Caki2 (cell line): ENCODE results near the gene GRWD1. TPM values are rescaled to one million over a fixed set of nuclear protein-coding genes. Genes with fewer than 3 reads are reported as not detected.

Experiments
- DNase-seq: peaks from one replicate; pipeline ENCODE4 v3.0.0-alpha.2; 2015; ENCODE audit warnings: low read depth
- in situ Hi-C: cut with HindIII; loops from 2 replicates; pipeline ENCODE4 v1.10.0; 2016; ENCODE audit warnings: low sequenced_read_pairs, low pct_unique_long_range_greater_than_20kb, mixed read lengths
- total RNA-seq: library from RNA; depleted of rRNA; stranded (reverse); fragments of >200 nt; shearing (Covaris generic); gene quantifications from 2 replicates; pipeline ENCODE4 v1.2.3, GENCODE V29; 2014; ENCODE audit warnings: low replicate concordance; rRNA removed

GRWD1 gene
- 89.6 and 91.1 TPM in 2 replicates for total RNA-seq

- in situ Hi-C loops, result no loop called here
- DNase-seq, result peak; percentile 98
Observed at GRCh38 chr19:48445606-48446481, at the start of gene GRWD1. TSS of gene GRWD1 (plus strand) at chr19:48445983. CDS start at chr19:48446006, 23 bp downstream.

DNA sequence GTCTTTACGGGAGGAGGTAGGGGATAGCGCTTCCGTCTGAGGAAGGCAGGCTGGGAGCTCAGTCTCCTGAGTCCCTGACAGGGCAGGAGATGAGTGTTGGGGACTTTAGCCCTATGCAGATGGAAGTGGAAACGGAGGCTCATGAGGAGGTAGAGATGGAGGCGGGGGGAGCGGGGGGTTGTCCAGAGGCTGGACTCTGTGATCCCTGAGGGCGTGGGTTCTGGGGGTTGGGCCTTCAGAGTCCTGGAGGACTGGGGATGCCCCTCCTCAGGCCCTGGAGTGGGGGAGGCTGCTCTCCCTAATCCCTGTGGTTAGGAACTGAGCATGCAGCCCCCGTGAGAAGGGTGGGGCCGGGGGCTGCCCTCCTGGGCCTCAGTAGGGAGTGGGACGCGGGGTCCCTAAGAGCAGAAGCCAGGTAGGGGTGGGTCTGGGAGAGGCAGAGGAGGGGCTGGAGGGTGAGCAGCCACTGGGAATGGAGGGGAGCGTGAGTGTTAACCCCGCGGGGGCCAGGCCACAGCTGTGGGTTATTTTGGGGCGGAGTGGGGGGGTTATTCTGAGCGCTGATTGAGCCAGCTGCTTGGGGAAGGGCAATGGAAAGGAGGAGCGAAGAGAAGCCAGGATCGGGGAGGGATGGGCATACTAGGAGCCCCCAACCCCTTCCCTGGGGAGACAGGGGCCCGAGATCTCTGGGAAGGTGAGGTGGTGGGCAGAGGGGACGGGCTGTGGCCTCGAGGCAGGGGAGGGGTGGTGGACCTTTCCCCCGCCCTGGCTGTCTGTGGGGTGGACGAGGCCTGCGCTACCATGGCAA lies 49.6 kb upstream of the GRWD1 start:
- in situ Hi-C loops, result no loop called here
- DNase-seq, result no peak

- in situ Hi-C loops, result no loop called here
- DNase-seq, result no peak
Observed at GRCh38 chr19:48396824-48397176, 49.0 kb upstream of the GRWD1 start.

GRCh38 chr19:48397263-48398101 lies 48.3 kb upstream of the GRWD1 start:
- DNase-seq, result no peak
- in situ Hi-C loops, result no loop called here

DNA sequence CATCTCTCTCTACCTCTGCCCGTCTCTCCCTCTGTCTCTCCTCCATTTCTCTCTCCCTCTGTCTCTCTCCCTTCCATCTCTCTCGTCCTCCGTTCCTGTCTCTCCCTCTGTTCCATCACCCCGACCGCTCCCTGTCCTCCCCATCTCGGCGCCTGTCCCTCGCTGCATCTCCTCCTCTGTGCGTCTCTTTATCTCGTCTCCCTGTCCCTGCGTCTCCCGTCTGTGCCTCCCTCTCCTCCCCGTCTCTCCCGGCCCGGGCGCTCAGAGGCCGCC lies 47.7 kb upstream of the GRWD1 start:
- no peak for DNase-seq
- in situ Hi-C loops, result no loop called here

DNA sequence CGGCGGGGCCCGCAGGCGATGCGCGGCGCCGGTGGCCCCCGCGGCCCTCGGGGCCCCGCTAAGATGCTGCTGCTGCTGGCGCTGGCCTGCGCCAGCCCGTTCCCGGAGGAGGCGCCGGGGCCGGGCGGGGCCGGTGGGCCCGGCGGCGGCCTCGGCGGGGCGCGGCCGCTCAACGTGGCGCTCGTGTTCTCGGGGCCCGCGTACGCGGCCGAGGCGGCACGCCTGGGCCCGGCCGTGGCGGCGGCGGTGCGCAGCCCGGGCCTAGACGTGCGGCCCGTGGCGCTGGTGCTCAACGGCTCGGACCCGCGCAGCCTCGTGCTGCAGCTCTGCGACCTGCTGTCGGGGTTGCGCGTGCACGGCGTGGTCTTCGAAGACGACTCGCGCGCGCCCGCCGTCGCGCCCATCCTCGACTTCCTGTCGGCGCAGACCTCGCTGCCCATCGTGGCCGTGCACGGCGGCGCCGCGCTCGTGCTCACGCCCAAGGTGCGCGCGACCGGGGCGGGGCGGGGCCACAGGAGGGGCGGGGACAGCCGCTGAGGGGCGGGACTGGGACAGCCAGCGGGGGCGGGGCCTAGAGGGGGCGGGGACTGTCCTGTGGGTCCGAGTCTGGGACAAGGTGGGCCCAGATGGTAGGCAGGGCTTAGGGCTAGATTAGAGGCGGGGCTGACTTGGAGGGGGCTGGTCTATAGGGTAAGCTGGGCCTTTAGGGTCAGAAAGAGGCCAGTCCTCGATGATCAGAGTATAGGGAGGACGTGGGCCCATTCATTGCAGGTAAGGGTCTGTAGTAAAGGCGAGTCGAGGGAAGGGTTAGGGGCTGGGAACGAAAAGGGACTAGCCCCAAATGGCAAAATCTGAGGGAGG lies 47.2 kb upstream of the GRWD1 start:
- in situ Hi-C loops, result no loop called here
- no peak for DNase-seq

- DNase-seq, result peak; percentile 76
- in situ Hi-C loops, result no loop called here
Observed at GRCh38 chr19:48400018-48400742, 45.6 kb upstream of the GRWD1 start.

GRCh38 chr19:48401287-48401686 lies 44.5 kb upstream of the GRWD1 start:
- in situ Hi-C loops, result no loop called here
- no peak for DNase-seq

DNA sequence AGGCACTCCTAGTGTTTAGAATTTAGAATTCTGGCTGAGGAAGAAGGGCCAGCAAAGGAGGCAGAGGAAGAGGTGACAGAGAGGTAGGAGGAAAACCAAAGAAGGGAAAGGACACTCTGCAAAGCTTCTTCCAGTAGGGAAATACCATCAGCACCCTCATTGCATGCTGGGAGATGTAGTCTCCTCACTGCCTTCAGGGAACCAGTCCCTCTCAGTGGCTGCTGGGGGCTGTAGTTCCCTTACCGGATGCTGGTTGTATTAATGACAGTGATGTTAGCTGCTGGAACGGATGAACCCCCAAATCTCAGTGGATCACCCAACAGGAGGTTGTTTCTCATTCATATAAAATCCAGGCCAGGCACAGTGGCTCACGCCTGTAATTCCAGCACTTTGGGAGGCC lies 42.2 kb upstream of the GRWD1 start:
- in situ Hi-C loops, result no loop called here
- DNase-seq, result peak; percentile 65

- DNase-seq, result no peak
- in situ Hi-C loops, result no loop called here
Observed at GRCh38 chr19:48405010-48405659, 40.6 kb upstream of the GRWD1 start.

DNA sequence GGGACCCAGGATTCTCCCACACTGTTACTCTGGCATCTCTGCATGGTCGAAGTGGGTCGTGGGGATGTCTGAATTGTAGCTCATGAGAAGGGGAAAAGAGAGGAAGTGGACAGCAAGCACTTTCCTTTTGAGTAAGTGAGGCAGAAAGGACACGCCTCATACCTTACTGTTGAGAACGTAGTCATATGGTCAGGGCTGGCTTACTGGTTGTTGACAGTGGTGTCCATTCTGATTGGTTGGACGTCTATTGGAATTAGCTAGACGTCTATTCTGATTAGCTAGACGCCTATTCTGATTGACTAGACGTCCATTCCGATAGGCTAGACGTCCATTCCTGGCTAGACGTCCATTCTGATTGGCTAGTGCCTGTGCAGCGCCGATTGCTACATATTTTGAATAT lies 39.9 kb upstream of the GRWD1 start:
- DNase-seq, result peak; percentile 64
- in situ Hi-C loops, result no loop called here

GRCh38 chr19:48413879-48414587 lies 31.8 kb upstream of the GRWD1 start:
- DNase-seq, result peak; percentile 53
- in situ Hi-C loops, result no loop called here

DNA sequence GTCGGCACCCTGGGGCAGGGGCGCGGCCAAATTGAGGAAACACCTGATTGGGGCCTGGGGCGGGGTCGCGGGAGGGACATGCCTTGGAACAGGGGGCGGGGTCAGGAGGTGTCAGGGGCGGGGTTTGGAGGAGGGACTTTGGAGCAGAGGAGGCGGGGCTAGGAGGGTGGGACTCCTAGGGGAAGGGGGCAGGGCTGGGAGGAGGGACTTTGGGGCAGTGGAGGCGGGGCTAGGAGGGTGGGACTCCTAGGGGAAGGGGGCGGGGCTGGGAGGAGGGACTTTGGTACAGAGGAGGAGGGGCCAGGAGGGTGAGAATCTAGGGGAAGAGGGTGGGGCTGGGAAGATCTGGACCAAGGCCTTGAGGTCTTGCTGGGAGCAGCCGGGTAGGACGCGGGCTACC lies 30.4 kb upstream of the GRWD1 start:
- in situ Hi-C loops, result no loop called here
- DNase-seq, result peak; percentile 42

- in situ Hi-C loops, result no loop called here
- DNase-seq, result no peak
Observed at GRCh38 chr19:48415806-48416221, 30.0 kb upstream of the GRWD1 start.

DNA sequence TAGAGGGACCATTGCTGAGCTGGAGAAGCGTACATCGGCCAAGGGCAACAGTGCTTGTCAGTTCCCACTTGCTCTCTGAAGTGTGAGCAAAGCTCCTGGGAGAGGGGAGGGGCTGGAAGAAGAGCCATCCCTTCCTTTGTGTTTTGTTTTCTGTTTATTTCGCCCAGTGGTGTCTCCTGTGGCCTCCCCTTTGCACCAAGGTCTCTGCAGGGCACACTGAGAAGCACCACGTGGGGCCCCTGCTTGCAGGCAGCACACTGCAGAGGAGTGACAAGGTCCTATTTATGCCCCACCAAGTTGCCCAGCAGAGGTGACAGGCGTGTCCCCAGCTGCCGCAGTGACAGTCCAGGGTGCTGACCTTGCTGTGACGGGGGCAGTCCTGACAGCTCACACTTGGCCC lies 28.4 kb upstream of the GRWD1 start:
- DNase-seq, result no peak
- in situ Hi-C loops, result no loop called here

GRCh38 chr19:48418317-48419064 lies 27.3 kb upstream of the GRWD1 start:
- no peak for DNase-seq
- in situ Hi-C loops, result no loop called here
